SK-N-SH treated with all-trans-retinoic acid at 6 μM for 48 hours (cell line): Measurements from ENCODE around the gene DIAPH1.

Experiments used
- ARNTL ChIP-seq: fragments of 450-650 bp; formaldehyde crosslinking; IDR thresholded peaks from 2 replicates; pipeline ENCODE4 v1.5.0; 2020; ENCODE audit warnings: low read depth, mild to moderate bottlenecking, moderate library complexity, borderline replicate concordance
- CREB5 ChIP-seq: fragments of 250-450 bp; sonication (Bioruptor Pico); IDR thresholded peaks from 2 replicates; pipeline ENCODE4 v1.5.1; 2020; ENCODE audit warnings: low read depth, mild to moderate bottlenecking, moderate library complexity
- CSRNP3 ChIP-seq: fragments of 250-450 bp; sonication (Bioruptor Pico); IDR thresholded peaks from 2 replicates; pipeline ENCODE4 v1.5.1; 2021; ENCODE audit warnings: mild to moderate bottlenecking, moderate library complexity
- ESRRG ChIP-seq: fragments of 250-450 bp; sonication (Bioruptor Pico); IDR thresholded peaks from 2 replicates; pipeline ENCODE4 v1.6.1; 2021; ENCODE audit warnings: mild to moderate bottlenecking
- PATZ1 ChIP-seq: fragments of 250-450 bp; sonication (Bioruptor Pico); IDR thresholded peaks from 2 replicates; pipeline ENCODE4 v1.8.0; 2020; ENCODE audit warnings: mild to moderate bottlenecking, moderate library complexity, borderline replicate concordance
- POU6F1 ChIP-seq: fragments of 250-450 bp; sonication (Bioruptor Pico); IDR thresholded peaks from 2 replicates; pipeline ENCODE4 v1.8.0; 2021; ENCODE audit warnings: low read depth, mild to moderate bottlenecking, moderate library complexity, borderline replicate concordance
- PPARA ChIP-seq: fragments of 250-450 bp; sonication (Bioruptor Pico); IDR thresholded peaks from 2 replicates; pipeline ENCODE4 v1.5.0; 2020; ENCODE audit warnings: mild to moderate bottlenecking, borderline replicate concordance
- RARB ChIP-seq: fragments of 250-450 bp; sonication (Bioruptor Pico); IDR thresholded peaks from 2 replicates; pipeline ENCODE4 v1.8.0; 2021; ENCODE audit warnings: mild to moderate bottlenecking, moderate library complexity
- TCF4 ChIP-seq: fragments of 250-450 bp; sonication (Bioruptor Pico); IDR thresholded peaks from 2 replicates; pipeline ENCODE4 v1.8.0; 2021; ENCODE audit warnings: mild to moderate bottlenecking, moderate library complexity, borderline replicate concordance
- ZNF565 ChIP-seq: fragments of 450-650 bp; formaldehyde crosslinking; conservative IDR thresholded peaks from 2 replicates; pipeline ENCODE4 v1.5.0; 2020; ENCODE audit warnings: low read depth, mild to moderate bottlenecking, moderate library complexity
- ZNF70 ChIP-seq: fragments of 450-650 bp; formaldehyde crosslinking; IDR thresholded peaks from 2 replicates; pipeline ENCODE4 v1.5.0; 2020; ENCODE audit warnings: mild to moderate bottlenecking, moderate library complexity
- ZNF8 ChIP-seq: fragments of 450-650 bp; formaldehyde crosslinking; IDR thresholded peaks from 2 replicates; pipeline ENCODE4 v1.5.0; 2020; ENCODE audit warnings: mild to moderate bottlenecking, moderate library complexity

- TF ChIP-seq POU6F1: no peak
- no peak for TF ChIP-seq PATZ1 (CRISPR knock-in tag)
- TF ChIP-seq PPARA: no peak
- TF ChIP-seq CSRNP3 (CRISPR knock-in tag): no peak
- TF ChIP-seq ZNF565: no peak
- TF ChIP-seq TCF4: no peak
- TF ChIP-seq CREB5 (CRISPR knock-in tag): no peak
- no peak for TF ChIP-seq ESRRG
- TF ChIP-seq ARNTL (CRISPR knock-in tag): no peak
- no peak for TF ChIP-seq ZNF8
- TF ChIP-seq RARB: no peak
- TF ChIP-seq ZNF70 (CRISPR knock-in tag): no peak
These were observed 21.9 kb upstream of the DIAPH1 start for GRCh38 chr5:141640698-141641097.
